Measurements from ENCODE around the gene SETX.

Gene SETX

GRCh38 chr9:132283863-132284262 lies 70.9 kb downstream of the SETX start:
- DNase-seq, result no peak

- DNase-seq, result no peak
Measured at GRCh38 chr9:132283165-132283564, 71.6 kb downstream of the SETX start.

- no peak for DNase-seq
Measured at GRCh38 chr9:132274861-132275260, 79.9 kb downstream of the SETX start.

- peak in 1 of 2 donors; percentile 18 for DNase-seq
Measured at GRCh38 chr9:132269704-132270516, 84.9 kb downstream of the SETX start.

GRCh38 chr9:132268725-132269352 lies 85.9 kb downstream of the SETX start:
- DNase-seq, result peak; percentile 70 to 71

GRCh38 chr9:132267660-132268059 lies 87.1 kb downstream of the SETX start:
- DNase-seq, result no peak

GRCh38 chr9:132266017-132266416 lies 88.8 kb downstream of the SETX start:
- DNase-seq, result no peak

GRCh38 chr9:132260846-132261245 lies 93.9 kb downstream of the SETX start:
- no peak for DNase-seq

- no peak for DNase-seq
Measured at GRCh38 chr9:132250324-132251262, 104.2 kb downstream of the SETX start.

- no peak for DNase-seq
Measured at GRCh38 chr9:132249690-132250089, 105.1 kb downstream of the SETX start.

- no peak for DNase-seq
Measured at GRCh38 chr9:132249123-132249522, 105.7 kb downstream of the SETX start.

GRCh38 chr9:132247942-132248341 lies 106.8 kb downstream of the SETX start:
- no peak for DNase-seq

- DNase-seq, result no peak
Measured at GRCh38 chr9:132245465-132245864, 109.3 kb downstream of the SETX start.

- DNase-seq, result no peak
Measured at GRCh38 chr9:132244582-132245455, 110.0 kb downstream of the SETX start.

- DNase-seq, result no peak
Measured at GRCh38 chr9:132243156-132244074, 111.4 kb downstream of the SETX start.

- DNase-seq, result no peak
Measured at GRCh38 chr9:132242621-132243155, 112.1 kb downstream of the SETX start.

- DNase-seq, result peak; percentile 67 to 77
Measured at GRCh38 chr9:132241840-132242620, 112.8 kb downstream of the SETX start.

- DNase-seq, result no peak
Measured at GRCh38 chr9:132241483-132241839, 113.3 kb downstream of the SETX start.

- DNase-seq, result peak; percentile 99 to 100
Measured at GRCh38 chr9:132240841-132241482, 113.8 kb downstream of the SETX start.

Measured in CD4-positive, alpha-beta T cell treated with Interleukin-4 for 1 hour (primary cell).